Gastrocnemius medialis (tissue), 4 donors: Measurements from ENCODE around the gene GRIN2A. TPM values are rescaled to one million over a fixed set of nuclear protein-coding genes. Genes with fewer than 3 reads are reported as not detected.

Experiments
- ATAC-seq, 2 donors: fragments of 150-250 bp; one replicate each; pipeline ENCODE4 v1.9.1; 2016
- DNase-seq, 2 donors: peaks; one replicate each; pipeline ENCODE4 v3.0.0-alpha.2; 2019
- H3K27ac ChIP-seq, 4 donors: fragments of 200-600 bp; sonication (generic); 1 replicate in 1 of 4; 2 replicates in 3 of 4; pipeline ENCODE4 v1.5.1; 2016 to 2018; ENCODE audit warnings: mild to moderate bottlenecking in 2 of 4, moderate library complexity in 1 of 4
- H3K27me3 ChIP-seq, 3 donors: fragments of 200-600 bp; sonication (generic) in 2 of 3; 1 replicate in 1 of 3; 2 replicates in 2 of 3; pipeline versions ENCODE4 v1.5.1 to v1.6.0; 2016 to 2019; ENCODE audit warnings: mild to moderate bottlenecking in 1 of 3, moderate library complexity in 1 of 3
- H3K36me3 ChIP-seq, 2 donors: fragments of 200-600 bp; sonication (generic) in 1 of 2; one replicate each; pipeline ENCODE4 v1.5.1; 2017 to 2018
- H3K4me1 ChIP-seq, 2 donors: fragments of 200-600 bp; sonication (generic) in 1 of 2; one replicate each; pipeline ENCODE4 v1.5.1; 2016 to 2017; ENCODE audit warnings: mild to moderate bottlenecking in 2 of 2
- H3K4me3 ChIP-seq, 4 donors: fragments of 200-600 bp; sonication (generic) in 3 of 4; 1 replicate in 1 of 4; 2 replicates in 3 of 4; pipeline ENCODE4 v1.5.1; 2016 to 2019; ENCODE audit warnings: mild to moderate bottlenecking in 2 of 4
- H3K9me3 ChIP-seq, 3 donors: fragments of 200-600 bp; sonication (generic) in 2 of 3; 1 replicate in 1 of 3; 2 replicates in 2 of 3; pipeline ENCODE4 v1.5.1; 2016 to 2019
- POLR2A ChIP-seq, 2 donors: fragments of 450-650 bp; IDR thresholded peaks; one replicate each; pipeline ENCODE4 v1.6.1; 2017; ENCODE audit warnings: antibody characterized with exemption in 2 of 2, mild to moderate bottlenecking in 2 of 2, moderate library complexity in 2 of 2
- in situ Hi-C, 4 donors: fragments of 200-750 bp; cut with MboI; loops; one replicate each; pipeline versions ENCODE4 v1.15.0 to v1.8.0; 2017; ENCODE audit warnings: low sequenced_read_pairs in 4 of 4
- intact Hi-C: fragments of 100-400 bp; cut with DNase I; formaldehyde crosslinking; loops from one replicate; pipeline ENCODE4 v1.15.1; 2023; ENCODE audit warnings: low total_unique reads
- total RNA-seq, 4 donors: library from RNA; depleted of rRNA; stranded (reverse); fragments of >200 nt; gene quantifications; one replicate each; pipeline versions ENCODE4 v1.1.0 to v1.2.3, GENCODE V29; 2016
- TF ChIP-seq, protein P1 (sequence below), 5 experiments: fragments of 450-650 bp in 3 of 5; fragments of 200-600 bp in 2 of 5; sonication (generic) in 2 of 5; IDR thresholded peaks in 4 of 5; conservative IDR thresholded peaks in 1 of 5; 1 replicate in 4 of 5; 2 replicates in 1 of 5; pipeline ENCODE4 v1.5.1; 2016 to 2019; ENCODE audit warnings: antibody characterized with exemption in 5 of 5, mild to moderate bottlenecking in 3 of 5, moderate library complexity in 3 of 5

The GRIN2A gene
- total RNA-seq, 4 donors from 2014 or later = 0.13 to 0.87 TPM; not detected in 2

DNA sequence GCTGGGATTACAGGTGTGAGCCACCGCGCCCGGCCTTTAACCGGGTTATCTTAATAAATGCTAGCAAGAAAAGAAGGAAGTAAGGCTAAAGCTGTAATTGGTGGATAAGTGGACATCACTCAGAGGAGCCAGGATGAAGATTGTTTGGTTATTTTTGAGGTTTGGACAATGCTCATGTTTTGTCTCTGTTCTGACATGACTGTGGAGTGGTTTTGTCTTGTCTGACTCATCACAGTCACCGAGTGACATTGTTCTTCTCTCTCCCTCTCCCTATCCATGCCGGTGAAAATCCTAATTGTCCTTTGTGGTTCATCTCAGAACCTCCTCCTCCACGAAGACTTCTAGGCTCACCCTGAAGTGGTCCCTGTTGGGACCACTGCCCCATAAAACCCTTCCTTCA, 23.5 kb upstream of the GRIN2A start:
- intact Hi-C loops (no loop called here), in situ Hi-C loops (no loop called here)
- Histone ChIP-seq H3K27ac (no peak overlapping the region), H3K36me3 (no peaks in the 10 kb centered on the region), H3K4me3 (no peak overlapping the region), H3K27me3 (no peaks in the 10 kb centered on the region), H3K9me3 (no peaks in the 10 kb centered on the region), H3K4me1 (no peaks in the 10 kb centered on the region)
- no peak for ATAC-seq
- DNase-seq = no peak
- TF ChIP-seq POLR2A (IDR thresholded peaks at IDR 0.05) = no peak
- TF ChIP-seq, protein P1, sequence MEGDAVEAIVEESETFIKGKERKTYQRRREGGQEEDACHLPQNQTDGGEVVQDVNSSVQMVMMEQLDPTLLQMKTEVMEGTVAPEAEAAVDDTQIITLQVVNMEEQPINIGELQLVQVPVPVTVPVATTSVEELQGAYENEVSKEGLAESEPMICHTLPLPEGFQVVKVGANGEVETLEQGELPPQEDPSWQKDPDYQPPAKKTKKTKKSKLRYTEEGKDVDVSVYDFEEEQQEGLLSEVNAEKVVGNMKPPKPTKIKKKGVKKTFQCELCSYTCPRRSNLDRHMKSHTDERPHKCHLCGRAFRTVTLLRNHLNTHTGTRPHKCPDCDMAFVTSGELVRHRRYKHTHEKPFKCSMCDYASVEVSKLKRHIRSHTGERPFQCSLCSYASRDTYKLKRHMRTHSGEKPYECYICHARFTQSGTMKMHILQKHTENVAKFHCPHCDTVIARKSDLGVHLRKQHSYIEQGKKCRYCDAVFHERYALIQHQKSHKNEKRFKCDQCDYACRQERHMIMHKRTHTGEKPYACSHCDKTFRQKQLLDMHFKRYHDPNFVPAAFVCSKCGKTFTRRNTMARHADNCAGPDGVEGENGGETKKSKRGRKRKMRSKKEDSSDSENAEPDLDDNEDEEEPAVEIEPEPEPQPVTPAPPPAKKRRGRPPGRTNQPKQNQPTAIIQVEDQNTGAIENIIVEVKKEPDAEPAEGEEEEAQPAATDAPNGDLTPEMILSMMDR (IDR thresholded peaks at IDR 0.05 in 4 of 5, conservative IDR thresholded peaks at IDR 0.05 in 1 of 5) = no peak

DNA sequence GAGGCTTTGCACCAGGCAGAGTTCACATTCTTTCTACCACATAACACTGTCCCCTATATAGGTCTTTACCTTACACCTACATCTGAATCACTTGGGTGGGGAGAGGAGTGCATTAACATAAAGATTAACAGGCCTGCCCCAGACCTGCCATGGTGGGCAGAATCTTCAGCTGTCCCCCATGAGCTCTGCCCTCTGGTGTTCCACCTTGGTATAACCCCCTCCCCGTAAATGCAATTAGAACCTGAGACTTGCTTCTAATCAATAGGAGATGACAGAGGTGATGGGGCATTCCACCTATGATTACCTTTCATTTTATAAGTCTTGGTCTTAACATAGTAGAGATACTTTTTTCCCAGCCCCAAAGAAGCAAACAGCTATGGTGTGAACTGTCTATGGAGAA, 20.4 kb upstream of the GRIN2A start:
- Histone ChIP-seq H3K9me3 (no peaks in the 10 kb centered on the region), H3K27ac (no peak overlapping the region), H3K4me3 (no peak overlapping the region), H3K4me1 (no peaks in the 10 kb centered on the region), H3K27me3 (no peaks in the 10 kb centered on the region), H3K36me3 (no peaks in the 10 kb centered on the region)
- TF ChIP-seq, protein P1 (IDR thresholded peaks at IDR 0.05 in 4 of 5, conservative IDR thresholded peaks at IDR 0.05 in 1 of 5) = no peak
- TF ChIP-seq POLR2A (IDR thresholded peaks at IDR 0.05) = no peak
- in situ Hi-C loops = no loop called here
- DNase-seq = no peak
- no peak for ATAC-seq
- intact Hi-C loops = no loop called here

DNA sequence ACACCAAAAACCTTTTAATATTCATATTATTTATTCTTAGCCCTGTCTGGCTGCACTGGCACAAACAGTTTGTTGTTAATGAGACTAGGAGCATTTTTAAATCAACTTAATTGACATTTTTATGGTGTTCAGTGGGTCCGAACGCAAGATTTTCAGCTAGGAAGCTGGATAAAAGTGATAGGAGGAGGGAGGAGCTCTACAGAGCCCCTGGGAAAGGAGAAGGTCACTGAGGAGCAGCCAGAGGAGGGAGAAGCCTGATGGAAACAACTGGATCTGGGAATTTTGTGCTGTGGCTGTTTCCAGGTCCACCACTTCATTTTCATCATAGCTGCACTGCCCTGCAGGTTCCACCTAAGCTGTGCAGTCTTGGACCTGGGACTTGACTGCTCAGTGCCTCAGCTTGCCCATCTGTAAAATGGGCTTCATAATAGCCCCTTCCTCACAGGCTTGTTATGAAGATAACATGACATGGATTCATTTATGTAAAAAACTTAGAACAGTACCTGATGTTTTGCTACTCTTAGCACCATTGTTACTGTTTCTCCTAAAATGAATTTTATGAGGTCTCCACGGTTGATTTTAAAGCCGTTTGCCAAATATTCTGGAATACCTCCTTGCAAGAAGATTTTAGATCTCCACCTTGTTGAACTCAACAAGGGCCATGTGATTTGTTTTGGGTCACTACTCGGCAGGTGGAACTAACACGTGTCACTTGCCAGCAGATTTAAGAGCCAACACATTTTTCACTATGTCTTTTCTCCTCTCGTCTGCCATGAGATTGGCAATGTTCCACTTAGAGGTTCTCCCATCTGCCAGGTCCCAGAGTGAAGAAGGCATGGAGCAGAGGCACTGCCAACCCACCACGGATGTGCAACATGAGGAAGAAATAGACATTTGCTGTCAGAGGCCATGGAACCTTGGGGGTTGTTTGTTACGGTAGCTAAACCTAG, 18.7 kb upstream of the GRIN2A start:
- H3K9me3 ChIP-seq = no peaks in the 10 kb centered on the region
- no peak overlapping the region for H3K27ac ChIP-seq
- in situ Hi-C loops = no loop called here
- H3K36me3 ChIP-seq = no peaks in the 10 kb centered on the region
- ATAC-seq = no peak
- no peak overlapping the region for H3K4me3 ChIP-seq
- no peak for DNase-seq
- H3K27me3 ChIP-seq = no peaks in the 10 kb centered on the region
- H3K4me1 ChIP-seq = no peaks in the 10 kb centered on the region
- TF ChIP-seq POLR2A (IDR thresholded peaks at IDR 0.05) = no peak
- TF ChIP-seq, protein P1 (IDR thresholded peaks at IDR 0.05 in 4 of 5, conservative IDR thresholded peaks at IDR 0.05 in 1 of 5) = no peak
- intact Hi-C loops = no loop called here

DNA sequence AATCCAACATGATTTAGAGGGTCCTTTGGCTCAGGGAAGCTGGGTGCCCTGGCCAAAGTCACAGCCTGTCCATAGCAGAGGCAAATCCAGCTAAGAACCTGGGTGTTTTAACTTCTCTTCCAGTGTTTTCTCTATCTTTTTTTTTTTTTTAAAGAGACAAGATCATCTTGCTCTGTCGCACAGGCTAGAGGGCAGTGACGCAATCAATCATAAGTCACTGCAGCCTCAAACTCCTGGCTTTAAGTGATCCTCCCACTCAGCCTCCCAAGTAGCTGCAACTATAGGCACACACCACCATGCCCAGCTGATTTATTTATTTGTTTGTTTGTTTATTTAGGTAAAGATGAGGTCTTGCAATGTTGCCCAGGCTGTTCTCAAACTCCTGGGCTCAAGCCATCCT, 14.8 kb upstream of the GRIN2A start:
- no peaks in the 10 kb centered on the region for H3K4me1 ChIP-seq
- TF ChIP-seq, protein P1 (IDR thresholded peaks at IDR 0.05 in 4 of 5, conservative IDR thresholded peaks at IDR 0.05 in 1 of 5) = no peak
- H3K27me3 ChIP-seq = no peaks in the 10 kb centered on the region
- in situ Hi-C loops (loop anchor here in 1 of 4 donors (25.0 kb wide), 2 partner anchors 935 to 1035 kb away; no protein-coding TSS in a partner anchor), intact Hi-C loops (no loop called here)
- DNase-seq (no peak), ATAC-seq (no peak)
- no peaks in the 10 kb centered on the region for H3K9me3 ChIP-seq
- H3K36me3 ChIP-seq = no peaks in the 10 kb centered on the region
- H3K4me3 ChIP-seq = no peak overlapping the region
- no peak overlapping the region for H3K27ac ChIP-seq
